ENCODE results near the gene DLG5.

Gene DLG5

GRCh38 chr10:77855404-77856155 is 71.0 kb downstream of the DLG5 start:
- TF ChIP-seq CTCF (IDR thresholded peaks at IDR 0.05; ENCODE audit: low read depth, low read length, missing control alignments), result no peak
- no peak for DNase-seq (ENCODE audit: low read depth)
- H3K4me3 ChIP-seq (ENCODE audit: low read depth, low read length), result no peak overlapping the region

- no peak for TF ChIP-seq CTCF (IDR thresholded peaks at IDR 0.05; ENCODE audit: low read depth, low read length, missing control alignments)
- H3K4me3 ChIP-seq (ENCODE audit: low read depth, low read length), result no peak overlapping the region
- no peak for DNase-seq (ENCODE audit: low read depth)
Measured at GRCh38 chr10:77854115-77854514, 72.4 kb downstream of the DLG5 start.

- no peak overlapping the region for H3K4me3 ChIP-seq (ENCODE audit: low read depth, low read length)
- no peak for DNase-seq (ENCODE audit: low read depth)
- TF ChIP-seq CTCF (IDR thresholded peaks at IDR 0.05; ENCODE audit: low read depth, low read length, missing control alignments), result no peak
Measured at GRCh38 chr10:77853256-77853655, 73.3 kb downstream of the DLG5 start.

GRCh38 chr10:77850620-77851231 is 75.8 kb downstream of the DLG5 start:
- no peak for DNase-seq (ENCODE audit: low read depth)
- H3K4me3 ChIP-seq (ENCODE audit: low read depth, low read length), result no peak overlapping the region
- TF ChIP-seq CTCF (IDR thresholded peaks at IDR 0.05; ENCODE audit: low read depth, low read length, missing control alignments), result no peak

GRCh38 chr10:77849039-77849664 is 77.4 kb downstream of the DLG5 start:
- TF ChIP-seq CTCF (IDR thresholded peaks at IDR 0.05; ENCODE audit: low read depth, low read length, missing control alignments), result no peak
- H3K4me3 ChIP-seq (ENCODE audit: low read depth, low read length), result no peak overlapping the region
- no peak for DNase-seq (ENCODE audit: low read depth)

- DNase-seq (ENCODE audit: low read depth), result no peak
- no peak overlapping the region for H3K4me3 ChIP-seq (ENCODE audit: low read depth, low read length)
- peak; percentile 94 for TF ChIP-seq CTCF (IDR thresholded peaks at IDR 0.05; ENCODE audit: low read depth, low read length, missing control alignments)
Measured at GRCh38 chr10:77846718-77847311, 79.7 kb downstream of the DLG5 start.
